NT2/D1 (cell line): ENCODE measurements around the gene IMMT.

Source experiments
- SUZ12 ChIP-seq: IDR thresholded peaks from 2 replicates; pipeline ENCODE4 v1.6.1; 2011; ENCODE audit not compliant: insufficient read length, insufficient read depth; ENCODE audit errors: extremely low read depth
- ZNF274 ChIP-seq: IDR thresholded peaks from 2 replicates; pipeline ENCODE4 v1.6.1; 2011; ENCODE audit warnings: mild to moderate bottlenecking, low read depth, low read length

DNA sequence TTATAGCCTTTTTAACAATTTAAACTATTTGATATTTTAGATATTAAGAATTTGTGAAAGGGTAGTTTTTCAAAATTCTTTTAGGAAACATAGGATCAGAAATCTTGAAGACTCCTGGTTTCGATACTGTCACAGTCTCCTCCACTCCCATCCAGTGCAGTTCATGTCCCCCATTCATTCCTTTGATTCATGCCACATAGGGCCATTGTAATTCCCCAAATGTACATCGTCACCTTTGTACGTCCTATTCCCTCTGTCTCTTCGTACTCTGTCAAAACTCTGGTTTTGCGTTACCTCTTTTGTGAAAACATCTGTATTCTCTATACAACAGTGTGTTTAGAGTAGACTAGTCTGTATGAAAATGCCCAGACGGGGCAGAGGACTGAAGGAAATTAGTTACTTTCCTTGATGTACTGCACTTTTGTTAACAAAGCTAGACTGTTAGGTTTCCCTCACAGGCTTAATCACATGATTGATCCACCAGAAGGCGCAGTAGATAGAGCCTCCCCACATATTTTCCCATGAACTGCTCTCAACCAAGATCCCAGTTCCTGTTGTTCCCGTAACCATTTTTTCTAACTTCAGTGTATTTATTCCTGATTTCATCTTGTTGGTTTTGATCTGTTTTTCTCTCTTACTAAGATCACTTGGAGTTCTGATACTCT lies 6.5 kb upstream of the IMMT start:
- TF ChIP-seq ZNF274: no peak
- no peak for TF ChIP-seq SUZ12
